DOHH2 (cell line): ENCODE results near the gene ENOX1.

Experiments used
- H3F3A ChIP-seq: fragments of 200-600 bp; sonication (generic), shearing (Covaris generic); 2 replicates; pipeline ENCODE4 v1.6.0; 2016; ENCODE audit warnings: antibody characterized with exemption, mild to moderate bottlenecking; ENCODE audit not compliant: control insufficient read depth, insufficient read depth
- H3K27ac ChIP-seq: fragments of 200-600 bp; sonication (generic); 2 replicates; pipeline ENCODE4 v1.5.1; 2014; ENCODE audit warnings: low read depth, mild to moderate bottlenecking, low read length, moderate library complexity
- H3K27me3 ChIP-seq: fragments of 200-600 bp; sonication (generic); 2 replicates; pipeline ENCODE4 v1.6.1; 2014; ENCODE audit warnings: mild to moderate bottlenecking, low read length, mixed read lengths; ENCODE audit not compliant: control insufficient read depth
- H3K36me3 ChIP-seq: fragments of 200-600 bp; sonication (generic); 2 replicates; pipeline ENCODE4 v1.6.1; 2014; ENCODE audit warnings: mild to moderate bottlenecking, low read length, moderate library complexity, mixed read lengths; ENCODE audit not compliant: control insufficient read depth
- H3K4me1 ChIP-seq: fragments of 200-600 bp; sonication (generic); 2 replicates; pipeline ENCODE4 v1.6.1; 2014; ENCODE audit warnings: mild to moderate bottlenecking, low read length, mixed read lengths; ENCODE audit not compliant: control insufficient read depth
- H3K4me2 ChIP-seq: fragments of 200-600 bp; sonication (generic); 2 replicates; pipeline ENCODE4 v1.6.0; 2014; ENCODE audit warnings: mild to moderate bottlenecking, low read length, moderate library complexity
- H3K4me3 ChIP-seq: fragments of 200-600 bp; sonication (generic); 2 replicates; pipeline ENCODE4 v1.5.1; 2014; ENCODE audit warnings: mild to moderate bottlenecking, low read length, mixed read lengths
- H3K79me2 ChIP-seq: fragments of 200-600 bp; sonication (generic); 2 replicates; pipeline ENCODE4 v1.6.1; 2014; ENCODE audit warnings: mild to moderate bottlenecking, low read length, mixed read lengths; ENCODE audit not compliant: control insufficient read depth
- H3K9me2 ChIP-seq: fragments of 200-600 bp; sonication (generic); replicated peaks from 2 replicates; pipeline ENCODE4 v1.6.1; 2014; ENCODE audit warnings: mild to moderate bottlenecking, low read length, mixed read lengths; ENCODE audit not compliant: control insufficient read depth
- H3K9me3 ChIP-seq: fragments of 200-600 bp; sonication (generic); 2 replicates; pipeline ENCODE4 v1.6.1; 2014; ENCODE audit warnings: antibody characterized with exemption, low read length, mixed read lengths; ENCODE audit not compliant: control insufficient read depth, insufficient read depth
- H4K20me1 ChIP-seq: fragments of 200-600 bp; sonication (generic); 2 replicates; pipeline ENCODE4 v1.6.0; 2014; ENCODE audit warnings: low read depth, mild to moderate bottlenecking, antibody characterized with exemption, low read length, moderate library complexity; ENCODE audit not compliant: control insufficient read depth, insufficient read depth
- CTCF ChIP-seq: fragments of 200-600 bp; sonication (generic); IDR thresholded peaks from one replicate; pipeline ENCODE4 v1.5.1; 2014; ENCODE audit warnings: antibody characterized with exemption, mild to moderate bottlenecking, low read depth, low read length; ENCODE audit not compliant: poor library complexity, severe bottlenecking
- EZH2phosphoT487 ChIP-seq: fragments of 200-600 bp; sonication (generic); IDR thresholded peaks from 2 replicates; pipeline ENCODE4 v1.6.1; 2017; ENCODE audit warnings: borderline replicate concordance, mild to moderate bottlenecking, antibody characterized with exemption, low read length, moderate library complexity, mixed read lengths

Gene ENOX1

GRCh38 chr13:43374621-43375020, 412.2 kb downstream of the ENOX1 start:
- Histone ChIP-seq H3K27me3 (no peaks in the 10 kb centered on the region), H3K9me3 (no peaks in the 10 kb centered on the region), H3K79me2 (no peaks in the 10 kb centered on the region), H3K27ac (no peak overlapping the region), H3K4me2 (no peak overlapping the region), H3K9me2 (no peaks in the 10 kb centered on the region), H3K36me3 (no peaks in the 10 kb centered on the region), H3K4me1 (no peaks in the 10 kb centered on the region), H4K20me1 (no peaks in the 10 kb centered on the region), H3F3A (no peaks in the 10 kb centered on the region), H3K4me3 (no peak overlapping the region)
- TF ChIP-seq CTCF = no peak

DNA sequence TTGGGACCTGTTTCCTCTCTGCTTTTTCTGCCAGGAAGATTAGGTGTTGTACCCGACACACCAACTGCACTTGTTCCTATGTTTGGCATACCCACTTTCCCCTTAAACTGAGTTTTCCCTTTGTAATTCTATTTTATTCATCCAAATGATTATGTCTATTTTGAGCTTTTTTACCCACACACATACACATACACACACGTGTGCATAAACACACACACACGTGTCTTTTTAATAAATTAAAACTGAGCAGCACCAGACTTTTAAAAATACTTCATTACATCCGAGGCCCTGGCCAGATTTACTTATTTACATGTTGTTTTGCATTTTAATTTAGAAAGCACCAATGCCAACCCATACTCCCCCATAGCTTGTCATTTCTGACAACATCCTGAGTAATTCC, 413.4 kb downstream of the ENOX1 start:
- Histone ChIP-seq H3K79me2 (no peaks in the 10 kb centered on the region), H3F3A (no peaks in the 10 kb centered on the region), H3K4me1 (no peaks in the 10 kb centered on the region), H3K27ac (no peak overlapping the region), H3K36me3 (no peaks in the 10 kb centered on the region), H3K4me2 (no peak overlapping the region), H3K9me2 (no peaks in the 10 kb centered on the region), H3K27me3 (no peaks in the 10 kb centered on the region), H3K4me3 (no peak overlapping the region), H3K9me3 (no peaks in the 10 kb centered on the region), H4K20me1 (no peaks in the 10 kb centered on the region)
- TF ChIP-seq CTCF (no peak), EZH2phosphoT487 (no peak)

DNA sequence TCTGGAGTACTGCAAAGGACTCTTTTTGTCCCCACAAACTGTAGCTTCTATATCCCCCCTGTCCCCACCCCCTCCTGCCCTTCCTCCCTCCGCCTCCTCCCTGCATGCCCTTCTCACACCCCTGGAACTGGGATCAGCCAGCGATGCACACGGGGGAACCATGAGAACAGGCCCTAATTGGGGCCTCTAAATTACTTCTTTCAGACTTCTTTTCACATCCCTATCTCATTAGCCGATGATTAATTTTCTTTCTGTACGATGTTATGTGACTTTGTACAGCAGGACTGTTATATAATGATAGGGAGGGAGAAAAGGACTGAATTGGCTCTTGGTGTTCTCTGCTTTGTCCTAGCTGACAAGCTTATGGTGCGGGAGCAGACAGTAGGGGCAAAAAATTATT, 415.9 kb downstream of the ENOX1 start:
- H3K4me3 ChIP-seq = no peak overlapping the region
- no peaks in the 10 kb centered on the region for H3F3A ChIP-seq
- H3K9me2 ChIP-seq = no peaks in the 10 kb centered on the region
- H4K20me1 ChIP-seq = no peaks in the 10 kb centered on the region
- no peak for TF ChIP-seq EZH2phosphoT487
- TF ChIP-seq CTCF = no peak
- H3K9me3 ChIP-seq = no peaks in the 10 kb centered on the region
- H3K79me2 ChIP-seq = no peaks in the 10 kb centered on the region
- H3K27ac ChIP-seq = no peak overlapping the region
- no peaks in the 10 kb centered on the region for H3K4me1 ChIP-seq
- no peak overlapping the region for H3K4me2 ChIP-seq
- H3K36me3 ChIP-seq = no peaks in the 10 kb centered on the region
- H3K27me3 ChIP-seq = no peaks in the 10 kb centered on the region

GRCh38 chr13:43369319-43369718, 417.5 kb downstream of the ENOX1 start:
- no peak overlapping the region for H3K4me2 ChIP-seq
- H3K4me3 ChIP-seq = no peak overlapping the region

More at GRCh38 chr13:43369319-43369718, 417.5 kb downstream of the ENOX1 start:
- no peak for TF ChIP-seq EZH2phosphoT487
- no peaks in the 10 kb centered on the region for H3K36me3 ChIP-seq
- no peaks in the 10 kb centered on the region for H4K20me1 ChIP-seq
- H3K27ac ChIP-seq = no peak overlapping the region
- no peaks in the 10 kb centered on the region for H3K27me3 ChIP-seq
- no peaks in the 10 kb centered on the region for H3F3A ChIP-seq
- H3K4me1 ChIP-seq = no peaks in the 10 kb centered on the region
- no peaks in the 10 kb centered on the region for H3K9me2 ChIP-seq
- no peaks in the 10 kb centered on the region for H3K9me3 ChIP-seq
- no peaks in the 10 kb centered on the region for H3K79me2 ChIP-seq
